ENCODE results near the gene MEA1.

DNA sequence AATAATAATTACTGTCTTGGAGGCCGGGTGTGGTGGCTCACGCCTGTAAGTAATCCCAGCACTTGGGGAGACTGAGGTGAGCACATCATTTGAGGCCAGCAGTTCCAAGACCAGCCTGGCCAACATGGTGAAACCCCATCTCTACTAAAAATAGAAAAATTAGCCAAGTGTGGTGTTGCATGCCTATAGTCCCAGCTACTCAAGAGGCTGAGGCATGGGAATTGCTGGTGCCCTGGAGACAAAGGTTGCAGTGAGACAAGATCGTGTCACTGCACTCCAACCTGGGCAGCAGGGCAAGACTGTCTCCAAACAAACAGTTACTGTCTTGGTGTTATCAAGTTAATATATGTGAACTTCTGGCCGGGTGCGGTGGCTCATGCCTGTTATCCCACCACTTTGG, 12.6 kb upstream of the MEA1 start:
- TF ChIP-seq, protein P1, sequence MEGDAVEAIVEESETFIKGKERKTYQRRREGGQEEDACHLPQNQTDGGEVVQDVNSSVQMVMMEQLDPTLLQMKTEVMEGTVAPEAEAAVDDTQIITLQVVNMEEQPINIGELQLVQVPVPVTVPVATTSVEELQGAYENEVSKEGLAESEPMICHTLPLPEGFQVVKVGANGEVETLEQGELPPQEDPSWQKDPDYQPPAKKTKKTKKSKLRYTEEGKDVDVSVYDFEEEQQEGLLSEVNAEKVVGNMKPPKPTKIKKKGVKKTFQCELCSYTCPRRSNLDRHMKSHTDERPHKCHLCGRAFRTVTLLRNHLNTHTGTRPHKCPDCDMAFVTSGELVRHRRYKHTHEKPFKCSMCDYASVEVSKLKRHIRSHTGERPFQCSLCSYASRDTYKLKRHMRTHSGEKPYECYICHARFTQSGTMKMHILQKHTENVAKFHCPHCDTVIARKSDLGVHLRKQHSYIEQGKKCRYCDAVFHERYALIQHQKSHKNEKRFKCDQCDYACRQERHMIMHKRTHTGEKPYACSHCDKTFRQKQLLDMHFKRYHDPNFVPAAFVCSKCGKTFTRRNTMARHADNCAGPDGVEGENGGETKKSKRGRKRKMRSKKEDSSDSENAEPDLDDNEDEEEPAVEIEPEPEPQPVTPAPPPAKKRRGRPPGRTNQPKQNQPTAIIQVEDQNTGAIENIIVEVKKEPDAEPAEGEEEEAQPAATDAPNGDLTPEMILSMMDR (conservative IDR thresholded peaks at IDR 0.05 in 1 of 2, IDR thresholded peaks at IDR 0.05 in 1 of 2; ENCODE audit: extremely low read depth in 1 of 2, insufficient read depth in 1 of 2, low read depth in 1 of 2, low read length in 2 of 2), result no peak
- TF ChIP-seq EZH2 (IDR thresholded peaks at IDR 0.05; ENCODE audit: borderline replicate concordance, low read length), result no peak

Data from mammary epithelial cell (primary cell).